ENCODE measurements around the gene RECK.
"Not testable (repeated sequence)": the region's sequence is repeated elsewhere in the genome, so short reads cannot be mapped to it uniquely, and the experiment has no call there.

The RECK gene

GRCh38 chr9:36074870-36075532 is 38.3 kb downstream of the RECK start:
- TF ChIP-seq CTCF (IDR thresholded peaks at IDR 0.05; ENCODE audit: control extremely low read depth, extremely low read depth, low read depth, missing control alignments): no peak
- POLR2A ChIA-PET: interaction anchor here (0.6 kb wide), 1 partner anchor 194 kb away, joined by 5 read pairs; no protein-coding TSS in a partner anchor
- no peak for DNase-seq (ENCODE audit: extremely low spot score)
- CTCF ChIA-PET: interaction anchor here (0.9 to 3.2 kb wide), 9 partner anchors 10 to 120 kb away, joined by 3 to 14 read pairs (median 3); no protein-coding TSS in a partner anchor

DNA sequence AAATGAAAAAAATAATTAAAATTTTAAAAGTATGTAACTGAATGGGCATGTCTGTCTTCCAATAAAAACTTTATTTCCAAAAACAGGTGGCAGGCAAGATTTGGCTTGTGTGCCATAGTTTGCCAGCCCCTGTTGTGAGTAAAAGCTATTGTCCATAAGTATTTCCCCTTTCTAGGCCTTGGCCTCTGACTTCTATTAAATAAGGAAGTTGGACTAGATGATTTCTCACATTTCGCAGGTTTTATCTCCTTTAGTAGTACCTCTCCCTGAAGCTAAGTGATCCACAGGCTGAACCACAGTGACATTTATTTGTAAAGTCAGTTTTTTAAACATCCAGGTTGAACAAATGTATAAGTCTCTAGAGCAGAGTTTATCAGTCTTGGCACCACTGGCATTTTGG is 41.3 kb downstream of the RECK start:
- no peak for DNase-seq (ENCODE audit: extremely low spot score)
- ChIA-PET CTCF (no interaction called here), POLR2A (no interaction called here)

DNA sequence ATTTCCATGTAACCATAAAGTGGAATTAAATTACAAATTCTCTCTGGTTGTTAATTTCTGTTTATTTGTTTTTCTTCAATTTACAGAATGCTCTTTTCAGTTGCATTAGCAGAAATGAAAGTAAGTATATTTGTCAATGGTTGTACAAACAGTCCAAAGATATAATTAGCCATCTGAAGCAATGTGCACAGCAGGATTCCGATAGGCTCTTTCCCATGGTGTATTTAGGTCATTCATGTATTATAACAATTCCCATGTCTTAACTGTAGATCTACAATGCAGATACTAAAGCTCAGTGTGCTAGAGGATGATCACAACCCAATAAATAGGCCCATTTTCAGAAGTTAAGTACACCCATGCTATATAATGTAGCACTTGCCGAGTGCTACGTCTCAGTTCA is 43.8 kb downstream of the RECK start:
- ChIA-PET CTCF (interaction anchor here (0.8 to 1.9 kb wide), 4 partner anchors 10 to 23 kb away, joined by 3 to 6 read pairs (median 4); no protein-coding TSS in a partner anchor), POLR2A (no interaction called here)
- DNase-seq (ENCODE audit: extremely low spot score): no peak
- no peak for TF ChIP-seq CTCF (IDR thresholded peaks at IDR 0.05; ENCODE audit: control extremely low read depth, extremely low read depth, low read depth, missing control alignments)

More for the DNA sequence above, 41.3 kb downstream of the RECK start:
- no peak for TF ChIP-seq CTCF (IDR thresholded peaks at IDR 0.05; ENCODE audit: control extremely low read depth, extremely low read depth, low read depth, missing control alignments)

DNA sequence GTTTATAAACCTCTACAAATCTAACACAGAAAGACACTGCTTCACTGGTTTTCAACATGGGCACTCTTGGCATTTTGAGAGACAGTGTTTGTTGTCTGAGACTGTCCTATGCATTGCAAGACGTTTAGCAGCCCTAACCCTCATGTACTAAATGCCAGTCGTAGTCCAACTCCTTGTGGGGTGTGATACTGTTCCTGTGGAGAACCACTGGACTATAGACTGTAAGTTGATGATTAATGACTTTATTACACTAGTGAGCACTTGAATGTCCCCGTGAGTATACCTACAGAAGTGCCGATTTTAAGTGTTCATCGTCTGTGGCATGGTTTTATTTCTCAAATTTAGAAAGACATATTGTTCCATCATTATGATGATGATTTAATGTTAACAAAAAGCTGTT is 46.2 kb downstream of the RECK start:
- no peak for TF ChIP-seq CTCF (IDR thresholded peaks at IDR 0.05; ENCODE audit: control extremely low read depth, extremely low read depth, low read depth, missing control alignments)
- ChIA-PET CTCF (no interaction called here), POLR2A (no interaction called here)
- no peak for DNase-seq (ENCODE audit: extremely low spot score)

DNA sequence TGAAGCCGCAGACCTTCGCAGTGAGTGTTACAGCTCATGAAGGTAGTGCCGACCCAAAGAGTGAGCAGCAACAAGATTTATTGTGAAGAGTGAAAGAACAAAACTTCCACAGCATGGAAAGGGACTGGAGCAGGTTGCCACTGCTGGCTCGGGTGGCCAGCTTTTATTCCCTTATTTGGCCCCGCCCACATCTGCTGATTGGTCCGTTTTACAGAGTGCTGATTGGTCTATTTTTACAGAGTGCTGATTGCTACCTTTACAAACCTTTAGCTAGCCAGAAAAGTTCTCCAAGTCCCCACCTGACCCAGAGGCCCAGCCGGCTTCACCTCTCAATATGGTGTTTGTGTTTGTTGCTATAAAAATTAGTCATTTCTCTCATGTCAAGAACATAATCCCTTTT is 49.7 kb downstream of the RECK start:
- no peak for DNase-seq (ENCODE audit: extremely low spot score)
- ChIA-PET CTCF (interaction anchor here (0.7 to 1.7 kb wide), 3 partner anchors 17 to 80 kb away, joined by 3 to 12 read pairs (median 3); no protein-coding TSS in a partner anchor), POLR2A (no interaction called here)
- no peak for TF ChIP-seq CTCF (IDR thresholded peaks at IDR 0.05; ENCODE audit: control extremely low read depth, extremely low read depth, low read depth, missing control alignments)

- DNase-seq (ENCODE audit: extremely low spot score); POLR2A ChIA-PET: not testable (repeated sequence)
- CTCF ChIA-PET: interaction anchor here (1.3 to 4.5 kb wide), 4 partner anchors 15 to 205 kb away, joined by 3 to 27 read pairs (median 8); no protein-coding TSS in a partner anchor
These were observed 50.3 kb downstream of the RECK start for GRCh38 chr9:36087054-36087453.

- no peak for TF ChIP-seq CTCF (IDR thresholded peaks at IDR 0.05; ENCODE audit: control extremely low read depth, extremely low read depth, low read depth, missing control alignments)
- DNase-seq (ENCODE audit: extremely low spot score): no peak
- ChIA-PET CTCF (interaction anchor here (1.0 to 4.5 kb wide), 4 partner anchors 14 to 206 kb away, joined by 3 to 27 read pairs (median 4); no protein-coding TSS in a partner anchor), POLR2A (no interaction called here)
These were observed 51.3 kb downstream of the RECK start for GRCh38 chr9:36088020-36088419.

All from GM10248 (cell line).